GM21723 (cell line): ENCODE measurements around the gene GOLGA6L1.
"Not testable (repeated sequence)": the region's sequence is repeated elsewhere in the genome, so short reads cannot be mapped to it uniquely, and the experiment has no call there.

Source experiments
- ATAC-seq: cut with Tn5 transposase; IDR thresholded peaks from one replicate; pipeline ENCODE4 v1.9.1; 2021; ENCODE audit warnings: mild to moderate bottlenecking, moderate library complexity; ENCODE audit not compliant: unreplicated experiment

GOLGA6L1 gene

GRCh38 chr15:23136722-23137121 is at the start of gene GOLGA6L1:
Gene GOLGA6L1 (minus strand): TSS chr15:23136822. CDS start chr15:23136731, 91 bp downstream.
- ATAC-seq: not testable (repeated sequence)

GRCh38 chr15:23181201-23181600 is 44.6 kb upstream of the GOLGA6L1 start:
- not testable (repeated sequence) for ATAC-seq

- ATAC-seq: not testable (repeated sequence)
Measured at GRCh38 chr15:23180547-23180927, 43.9 kb upstream of the GOLGA6L1 start.

GRCh38 chr15:23179768-23180546 is 43.3 kb upstream of the GOLGA6L1 start:
- not testable (repeated sequence) for ATAC-seq

- ATAC-seq: not testable (repeated sequence)
Measured at GRCh38 chr15:23176683-23177082, 40.1 kb upstream of the GOLGA6L1 start.

- ATAC-seq: not testable (repeated sequence)
Measured at GRCh38 chr15:23175606-23176005, 39.0 kb upstream of the GOLGA6L1 start.

GRCh38 chr15:23174609-23175140 is 38.1 kb upstream of the GOLGA6L1 start:
- ATAC-seq: not testable (repeated sequence)

- not testable (repeated sequence) for ATAC-seq
Measured at GRCh38 chr15:23132787-23133186, 3.8 kb downstream of the GOLGA6L1 start.

GRCh38 chr15:23118208-23118607 is 18.4 kb downstream of the GOLGA6L1 start:
- ATAC-seq: no peak

GRCh38 chr15:23095796-23096195 is 40.8 kb downstream of the GOLGA6L1 start:
- ATAC-seq: no peak

GRCh38 chr15:23083115-23083514 is 53.5 kb downstream of the GOLGA6L1 start:
- ATAC-seq: no peak

- not testable (repeated sequence) for ATAC-seq
Measured at GRCh38 chr15:23081996-23082737, 54.5 kb downstream of the GOLGA6L1 start.

- ATAC-seq: no peak
Measured at GRCh38 chr15:23081271-23081670, 55.4 kb downstream of the GOLGA6L1 start.

GRCh38 chr15:23079766-23080165 is 56.9 kb downstream of the GOLGA6L1 start:
- ATAC-seq: no peak
